Left lung (tissue), 10 donors: ENCODE data around the gene NOG. TPM values are rescaled to one million over a fixed set of nuclear protein-coding genes. Genes with fewer than 3 reads are reported as not detected.

Source experiments
- ATAC-seq: fragments of 200-7000 bp; cut with Tn5 transposase; one replicate; pipeline ENCODE4 v1.9.1; 2020; ENCODE audit warnings: moderate library complexity
- DNase-seq, 4 donors: peaks; one replicate each; pipeline ENCODE4 v3.0.0-alpha.2; 2013 to 2020
- H3K27ac ChIP-seq, 2 donors: fragments of 200-600 bp; sonication (generic) in 1 of 2; one replicate each; pipeline versions ENCODE4 v1.5.0 to v1.8.0; 2020 to 2021
- H3K27me3 ChIP-seq, 2 donors: fragments of 200-600 bp; sonication (generic) in 1 of 2; one replicate each; pipeline versions ENCODE4 v1.5.0 to v1.8.0; 2020 to 2021
- H3K36me3 ChIP-seq, 2 donors: fragments of 200-600 bp; sonication (generic) in 1 of 2; one replicate each; pipeline versions ENCODE4 v1.5.0 to v1.8.0; 2020 to 2021
- H3K4me1 ChIP-seq, 2 donors: fragments of 200-600 bp; one replicate each; pipeline ENCODE4 v1.8.0; 2021
- H3K4me3 ChIP-seq, 2 donors: fragments of 200-600 bp; sonication (generic) in 1 of 2; one replicate each; pipeline versions ENCODE4 v1.5.0 to v1.8.0; 2020 to 2021; ENCODE audit warnings: mild to moderate bottlenecking in 1 of 2
- H3K9me3 ChIP-seq, 2 donors: fragments of 200-600 bp; sonication (generic) in 1 of 2; one replicate each; pipeline versions ENCODE4 v1.5.0 to v1.8.0; 2020 to 2021
- intact Hi-C, 2 donors: fragments of 100-400 bp; cut with DNase I; formaldehyde crosslinking; loops; one replicate each; pipeline versions ENCODE4 v1.11.2 to v1.14.2; 2022
- polyA plus RNA-seq, 6 donors: library from polyadenylated mRNA; unstranded; fragments of 120-200 nt; gene quantifications; one replicate each; pipeline ENCODE4 v1.2.1, GENCODE V29; 2013; ENCODE audit not compliant: insufficient read length in 6 of 6
- total RNA-seq, 2 donors: library from RNA; stranded (reverse); fragmentation: NEBNext Ultra II Directional; extraction: Animal tissue kit (Norgen Biotek cat#: 25700); gene quantifications; one replicate each; pipeline ENCODE4 v1.2.1, GENCODE V29; 2021
- TF ChIP-seq, protein P1 (sequence below), 2 donors: fragments of 200-600 bp; sonication (generic) in 1 of 2; IDR thresholded peaks; one replicate each; pipeline versions ENCODE4 v1.5.0 to v1.8.0; 2021; ENCODE audit warnings: antibody characterized with exemption in 2 of 2
- donor health status: DM: no; HTN: yes; CAD: no.
- donor health status: DM: no; HTN: no; CAD: no.

The NOG gene
- total and polyA plus RNA-seq, 8 donors: 0.55 to 2.2 (median 1.2) TPM

DNA sequence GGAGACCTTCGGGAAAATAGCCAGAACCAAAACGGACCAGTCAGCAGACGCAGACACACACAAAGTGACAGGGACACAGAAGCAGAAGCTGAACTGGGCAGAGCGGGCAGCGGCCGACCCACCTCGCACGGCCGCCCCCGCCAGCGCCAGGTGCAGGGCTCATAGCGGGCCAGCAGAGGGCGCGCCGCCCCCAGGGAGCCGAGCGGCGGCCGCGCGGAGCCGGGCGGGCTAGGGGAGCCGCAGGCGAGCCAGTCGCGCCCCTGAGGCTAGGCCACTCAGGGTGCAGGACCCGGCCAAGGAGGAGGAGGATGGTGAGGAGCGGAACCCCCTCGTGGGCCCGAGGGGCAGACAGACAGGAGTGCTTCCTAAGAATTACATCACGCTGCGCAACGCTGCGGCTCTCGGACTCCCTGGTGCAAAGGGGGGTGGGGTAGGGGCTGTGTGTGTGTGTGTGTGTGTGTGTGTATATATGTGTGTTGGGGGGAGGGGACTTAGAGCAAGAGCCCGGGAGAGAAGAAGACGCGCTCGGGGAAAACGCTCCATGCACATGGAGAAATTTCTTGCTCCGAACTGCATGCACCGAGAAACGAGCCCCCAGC lies 913 bp upstream of the NOG start:
- Histone ChIP-seq H3K4me3 (peak overlapping the region; percentile 31 to 47), H3K9me3 (no peaks in the 10 kb centered on the region), H3K4me1 (peaks cover 10 to 48% of the 10 kb centered on the region in 2 donors), H3K27ac (peak overlapping the region in 1 of 2 donors; percentile 39), H3K27me3 (peaks cover 26 to 90% of the 10 kb centered on the region in 2 donors), H3K36me3 (no peaks in the 10 kb centered on the region)
- intact Hi-C loops: loop anchor here in 1 of 2 donors (5.0 to 10.0 kb wide), 2 partner anchors 120 to 192 kb away; no protein-coding TSS in a partner anchor
- DNase-seq: peak; percentile 45 to 92 (median 64)
- TF ChIP-seq, protein P1, sequence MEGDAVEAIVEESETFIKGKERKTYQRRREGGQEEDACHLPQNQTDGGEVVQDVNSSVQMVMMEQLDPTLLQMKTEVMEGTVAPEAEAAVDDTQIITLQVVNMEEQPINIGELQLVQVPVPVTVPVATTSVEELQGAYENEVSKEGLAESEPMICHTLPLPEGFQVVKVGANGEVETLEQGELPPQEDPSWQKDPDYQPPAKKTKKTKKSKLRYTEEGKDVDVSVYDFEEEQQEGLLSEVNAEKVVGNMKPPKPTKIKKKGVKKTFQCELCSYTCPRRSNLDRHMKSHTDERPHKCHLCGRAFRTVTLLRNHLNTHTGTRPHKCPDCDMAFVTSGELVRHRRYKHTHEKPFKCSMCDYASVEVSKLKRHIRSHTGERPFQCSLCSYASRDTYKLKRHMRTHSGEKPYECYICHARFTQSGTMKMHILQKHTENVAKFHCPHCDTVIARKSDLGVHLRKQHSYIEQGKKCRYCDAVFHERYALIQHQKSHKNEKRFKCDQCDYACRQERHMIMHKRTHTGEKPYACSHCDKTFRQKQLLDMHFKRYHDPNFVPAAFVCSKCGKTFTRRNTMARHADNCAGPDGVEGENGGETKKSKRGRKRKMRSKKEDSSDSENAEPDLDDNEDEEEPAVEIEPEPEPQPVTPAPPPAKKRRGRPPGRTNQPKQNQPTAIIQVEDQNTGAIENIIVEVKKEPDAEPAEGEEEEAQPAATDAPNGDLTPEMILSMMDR (IDR thresholded peaks at IDR 0.05): peak; percentile 95 to 98
- ATAC-seq: peak; percentile 85

DNA sequence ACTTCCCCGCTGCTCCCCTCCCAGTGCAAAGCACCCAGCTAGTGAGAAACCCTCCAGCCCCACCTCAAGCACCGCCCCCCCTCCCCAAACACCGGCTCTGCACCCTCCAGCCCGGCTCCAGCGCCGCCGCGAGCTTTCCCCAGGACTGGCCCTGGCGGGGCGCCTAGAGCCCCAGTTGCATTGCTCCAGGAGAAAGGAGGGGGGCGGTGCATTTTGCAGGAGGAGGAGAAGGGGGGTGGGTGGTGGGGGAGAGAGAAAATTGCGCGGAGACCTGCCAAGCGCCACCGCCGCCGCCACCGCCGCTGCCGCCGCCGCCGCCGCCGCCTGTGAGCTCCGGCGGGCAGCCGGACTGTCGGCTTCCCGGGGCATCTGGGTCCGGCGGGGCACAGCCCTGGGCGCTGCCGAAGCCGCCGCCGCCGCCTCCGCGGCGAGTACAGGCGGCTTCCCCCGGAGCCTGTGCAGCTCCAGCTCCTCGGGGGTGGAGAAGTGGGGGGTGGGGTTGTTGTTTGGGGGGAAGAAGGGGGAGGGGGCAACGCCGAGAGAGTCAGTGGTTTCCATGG lies 333 bp upstream of the NOG start:
- ATAC-seq: peak; percentile 46
- H3K27me3 ChIP-seq: peaks cover 30 to 96% of the 10 kb centered on the region in 2 donors

DNA sequence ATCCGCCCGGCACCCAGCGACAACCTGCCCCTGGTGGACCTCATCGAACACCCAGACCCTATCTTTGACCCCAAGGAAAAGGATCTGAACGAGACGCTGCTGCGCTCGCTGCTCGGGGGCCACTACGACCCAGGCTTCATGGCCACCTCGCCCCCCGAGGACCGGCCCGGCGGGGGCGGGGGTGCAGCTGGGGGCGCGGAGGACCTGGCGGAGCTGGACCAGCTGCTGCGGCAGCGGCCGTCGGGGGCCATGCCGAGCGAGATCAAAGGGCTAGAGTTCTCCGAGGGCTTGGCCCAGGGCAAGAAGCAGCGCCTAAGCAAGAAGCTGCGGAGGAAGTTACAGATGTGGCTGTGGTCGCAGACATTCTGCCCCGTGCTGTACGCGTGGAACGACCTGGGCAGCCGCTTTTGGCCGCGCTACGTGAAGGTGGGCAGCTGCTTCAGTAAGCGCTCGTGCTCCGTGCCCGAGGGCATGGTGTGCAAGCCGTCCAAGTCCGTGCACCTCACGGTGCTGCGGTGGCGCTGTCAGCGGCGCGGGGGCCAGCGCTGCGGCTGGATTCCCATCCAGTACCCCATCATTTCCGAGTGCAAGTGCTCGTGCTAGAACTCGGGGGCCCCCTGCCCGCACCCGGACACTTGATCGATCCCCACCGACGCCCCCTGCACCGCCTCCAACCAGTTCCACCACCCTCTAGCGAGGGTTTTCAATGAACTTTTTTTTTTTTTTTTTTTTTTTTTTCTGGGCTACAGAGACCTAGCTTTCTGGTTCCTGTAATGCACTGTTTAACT lies 1.0 kb downstream of the NOG start:
- Histone ChIP-seq H3K4me3 (peak overlapping the region; percentile 31 to 47), H3K9me3 (no peaks in the 10 kb centered on the region), H3K27ac (peak overlapping the region in 1 of 2 donors; percentile 58), H3K4me1 (peaks cover 13 to 53% of the 10 kb centered on the region in 2 donors), H3K27me3 (peaks cover 32 to 96% of the 10 kb centered on the region in 2 donors), H3K36me3 (no peaks in the 10 kb centered on the region)
- intact Hi-C loops: loop anchor here in 1 of 2 donors (5.0 to 10.0 kb wide), 2 partner anchors 118 to 190 kb away; no protein-coding TSS in a partner anchor
- DNase-seq: peak in 3 of 4 donors; percentile 16 to 76 (median 35)
- peak; percentile 1 for ATAC-seq
- TF ChIP-seq, protein P1 (IDR thresholded peaks at IDR 0.05): no peak

More for the DNA sequence above, 333 bp upstream of the NOG start:
- DNase-seq: peak; percentile 51 to 82 (median 68)
- H3K4me3 ChIP-seq: peak overlapping the region; percentile 31 to 47
- no peaks in the 10 kb centered on the region for H3K9me3 ChIP-seq
- H3K27ac ChIP-seq: peak overlapping the region; percentile 53 to 58
- TF ChIP-seq, protein P1 (IDR thresholded peaks at IDR 0.05): no peak
- peaks cover 13 to 53% of the 10 kb centered on the region in 2 donors for H3K4me1 ChIP-seq
- intact Hi-C loops: loop anchor here in 1 of 2 donors (5.0 to 10.0 kb wide), 2 partner anchors 119 to 192 kb away; no protein-coding TSS in a partner anchor
- H3K36me3 ChIP-seq: no peaks in the 10 kb centered on the region

DNA sequence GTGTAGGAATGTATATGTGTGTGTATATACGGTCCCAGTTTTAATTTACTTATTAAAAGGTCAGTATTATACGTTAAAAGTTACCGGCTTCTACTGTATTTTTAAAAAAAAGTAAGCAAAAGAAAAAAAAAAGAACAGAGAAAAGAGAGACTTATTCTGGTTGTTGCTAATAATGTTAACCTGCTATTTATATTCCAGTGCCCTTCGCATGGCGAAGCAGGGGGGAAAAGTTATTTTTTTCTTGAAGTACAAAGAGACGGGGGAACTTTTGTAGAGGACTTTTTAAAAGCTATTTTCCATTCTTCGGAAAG lies 1.6 kb downstream of the NOG start:
- H3K36me3 ChIP-seq: no peaks in the 10 kb centered on the region
- TF ChIP-seq, protein P1 (IDR thresholded peaks at IDR 0.05): no peak
- peaks cover 32 to 96% of the 10 kb centered on the region in 2 donors for H3K27me3 ChIP-seq
- H3K9me3 ChIP-seq: no peaks in the 10 kb centered on the region
- H3K27ac ChIP-seq: no peak overlapping the region
- H3K4me3 ChIP-seq: no peak overlapping the region
- intact Hi-C loops: loop anchor here in 1 of 2 donors (10.0 kb wide), 1 partner anchor 190 kb away; no protein-coding TSS in a partner anchor
- peaks cover 13 to 53% of the 10 kb centered on the region in 2 donors for H3K4me1 ChIP-seq
- ATAC-seq (no peak), DNase-seq (no peak)
